Esophagus muscularis mucosa (tissue), 4 donors: Measurements from ENCODE around the gene AREG.

Experiments used
- CTCF ChIP-seq, 3 experiments: fragments of 200-600 bp in 2 of 3; fragments of 450-650 bp in 1 of 3; sonication (generic) in 2 of 3; IDR thresholded peaks; one replicate each; pipeline ENCODE4 v1.5.1; 2017 to 2019; ENCODE audit warnings: antibody characterized with exemption in 3 of 3, mild to moderate bottlenecking in 2 of 3, moderate library complexity in 1 of 3
- EP300 ChIP-seq: sonication (generic); formaldehyde crosslinking; IDR thresholded peaks from one replicate; pipeline ENCODE4 v1.6.1; 2017; ENCODE audit warnings: antibody characterized with exemption
- POLR2A ChIP-seq: fragments of 450-650 bp; IDR thresholded peaks from one replicate; pipeline ENCODE4 v1.6.1; 2017; ENCODE audit warnings: antibody characterized with exemption, moderate library complexity, mild to moderate bottlenecking, low read depth
- POLR2AphosphoS5 ChIP-seq, 2 donors: sonication (generic); formaldehyde crosslinking; IDR thresholded peaks; one replicate each; pipeline ENCODE4 v1.6.1; 2017; ENCODE audit warnings: antibody characterized with exemption in 2 of 2

- TF ChIP-seq CTCF (IDR thresholded peaks at IDR 0.05), result no peak
- TF ChIP-seq POLR2A, result no peak
- no peak for TF ChIP-seq POLR2AphosphoS5 (IDR thresholded peaks at IDR 0.05)
- TF ChIP-seq EP300, result no peak
Measured at GRCh38 chr4:74433043-74433442, 11.9 kb upstream of the AREG start.
